NOMO-1 (cell line): ENCODE results near the gene ZSCAN5B.
"Not testable (repeated sequence)": the region's sequence is repeated elsewhere in the genome, so short reads cannot be mapped to it uniquely, and the experiment has no call there.

Experiments
- DNase-seq, 2 experiments: peaks; one replicate each; lab custom pipeline; 2025; ENCODE audit not compliant: unreplicated experiment in 2 of 2; lab: John Stamatoyannopoulos, UW

The ZSCAN5B gene

GRCh38 chr19:56197646-56198045, at the start of gene ZSCAN5B:
Gene ZSCAN5B, minus strand, starts transcription at chr19:56197783. Its CDS starts 4,731 bp downstream, at chr19:56193052.
- not testable (repeated sequence) for DNase-seq

- not testable (repeated sequence) for DNase-seq
These were observed 48.2 kb upstream of the ZSCAN5B start for GRCh38 chr19:56245764-56246163.

- DNase-seq: no peak
These were observed 47.6 kb upstream of the ZSCAN5B start for GRCh38 chr19:56245121-56245740.

- no peak for DNase-seq
These were observed 25.9 kb upstream of the ZSCAN5B start for GRCh38 chr19:56223481-56223880.

GRCh38 chr19:56222901-56223300, 25.3 kb upstream of the ZSCAN5B start:
- no peak for DNase-seq

GRCh38 chr19:56221851-56222250, 24.3 kb upstream of the ZSCAN5B start:
- DNase-seq: no peak

GRCh38 chr19:56221442-56221841, 23.9 kb upstream of the ZSCAN5B start:
- not testable (repeated sequence) for DNase-seq

- no peak for DNase-seq
These were observed 21.4 kb upstream of the ZSCAN5B start for GRCh38 chr19:56218961-56219360.

- DNase-seq: no peak
These were observed 19.7 kb upstream of the ZSCAN5B start for GRCh38 chr19:56217039-56217949.

- DNase-seq: no peak
These were observed 14.1 kb upstream of the ZSCAN5B start for GRCh38 chr19:56211718-56212117.

- not testable (repeated sequence) for DNase-seq
These were observed 12.5 kb upstream of the ZSCAN5B start for GRCh38 chr19:56210036-56210435.

GRCh38 chr19:56209091-56209490, 11.5 kb upstream of the ZSCAN5B start:
- no peak for DNase-seq

GRCh38 chr19:56207581-56207980, 10.0 kb upstream of the ZSCAN5B start:
- not testable (repeated sequence) for DNase-seq

GRCh38 chr19:56201973-56202372, 4.4 kb upstream of the ZSCAN5B start, which contains the start of gene ZSCAN5C:
Gene ZSCAN5C, plus strand, starts transcription at chr19:56202273. Its CDS starts 3,641 bp downstream, at chr19:56205914.
- DNase-seq: no peak

- DNase-seq: no peak
These were observed 2.1 kb upstream of the ZSCAN5B start for GRCh38 chr19:56199687-56200086.

GRCh38 chr19:56193981-56194640, 3.5 kb downstream of the ZSCAN5B start:
- no peak for DNase-seq

GRCh38 chr19:56191711-56192110, 5.9 kb downstream of the ZSCAN5B start:
- no peak for DNase-seq

- no peak for DNase-seq
These were observed 6.5 kb downstream of the ZSCAN5B start for GRCh38 chr19:56191115-56191514.

GRCh38 chr19:56189785-56190184, 7.8 kb downstream of the ZSCAN5B start:
- no peak for DNase-seq

GRCh38 chr19:56177564-56178243, 19.9 kb downstream of the ZSCAN5B start:
- DNase-seq: no peak

GRCh38 chr19:56176881-56177280, 20.7 kb downstream of the ZSCAN5B start:
- DNase-seq: no peak
